WTC11 (cell line): ENCODE results near the gene OIP5. TPM values are rescaled to one million over a fixed set of nuclear protein-coding genes. Genes with fewer than 3 reads are reported as not detected.

ENCODE experiments used
- EMX1 ChIP-seq: fragments of 250-450 bp; sonication (Bioruptor Pico); IDR thresholded peaks from 2 replicates; pipeline ENCODE4 v1.8.0; 2021; ENCODE audit warnings: mild to moderate bottlenecking
- ESRRA ChIP-seq: sonication (generic); formaldehyde crosslinking; IDR thresholded peaks from 2 replicates; pipeline ENCODE4 v1.8.1; 2022; ENCODE audit warnings: mild to moderate bottlenecking, missing genetic modification reagents, borderline replicate concordance
- FOXK1 ChIP-seq: sonication (generic); formaldehyde crosslinking; IDR thresholded peaks from 2 replicates; pipeline ENCODE4 v1.8.0; 2022; ENCODE audit warnings: mild to moderate bottlenecking, moderate library complexity, missing genetic modification reagents
- FOXP1 ChIP-seq: sonication (generic); formaldehyde crosslinking; IDR thresholded peaks from 2 replicates; pipeline ENCODE4 v1.8.0; 2022; ENCODE audit warnings: missing genetic modification reagents, mild to moderate bottlenecking, moderate library complexity, borderline replicate concordance
- FOXP4 ChIP-seq: sonication (generic); formaldehyde crosslinking; IDR thresholded peaks from 2 replicates; pipeline ENCODE4 v1.8.0; 2022; ENCODE audit warnings: mild to moderate bottlenecking, missing genetic modification reagents
- GABPB1 ChIP-seq: sonication (generic); formaldehyde crosslinking; IDR thresholded peaks from 2 replicates; pipeline ENCODE4 v1.8.1; 2023; ENCODE audit warnings: mild to moderate bottlenecking, missing genetic modification reagents
- GTF2I ChIP-seq: fragments of 250-450 bp; sonication (Bioruptor Pico); conservative IDR thresholded peaks from 2 replicates; pipeline ENCODE4 v1.4.0; 2021; ENCODE audit warnings: mild to moderate bottlenecking
- MAX ChIP-seq: sonication (generic); formaldehyde crosslinking; IDR thresholded peaks from 2 replicates; pipeline ENCODE4 v1.8.0; 2022; ENCODE audit warnings: mild to moderate bottlenecking, missing genetic modification reagents
- MLX ChIP-seq: sonication (generic); formaldehyde crosslinking; IDR thresholded peaks from 2 replicates; pipeline ENCODE4 v1.8.1; 2023; ENCODE audit warnings: mild to moderate bottlenecking, missing genetic modification reagents, moderate library complexity
- MXD4 ChIP-seq: fragments of 250-450 bp; sonication (Bioruptor Pico); IDR thresholded peaks from 2 replicates; pipeline ENCODE4 v1.8.0; 2021; ENCODE audit warnings: mild to moderate bottlenecking, moderate library complexity, borderline replicate concordance
- MYBL2 ChIP-seq: sonication (generic); formaldehyde crosslinking; IDR thresholded peaks from 2 replicates; pipeline ENCODE4 v1.8.1; 2023; ENCODE audit warnings: mild to moderate bottlenecking, moderate library complexity, missing genetic modification reagents
- NFATC4 ChIP-seq: fragments of 250-450 bp; sonication (Bioruptor Pico); IDR thresholded peaks from 2 replicates; pipeline ENCODE4 v1.9.0; 2021; ENCODE audit warnings: mild to moderate bottlenecking
- NR2C2 ChIP-seq: sonication (generic); formaldehyde crosslinking; IDR thresholded peaks from 2 replicates; pipeline ENCODE4 v1.8.0; 2022; ENCODE audit warnings: mild to moderate bottlenecking, missing genetic modification reagents
- NR3C1 ChIP-seq: sonication (generic); formaldehyde crosslinking; conservative IDR thresholded peaks from 2 replicates; pipeline ENCODE4 v1.8.1; 2023; ENCODE audit warnings: low read depth, mild to moderate bottlenecking, missing genetic modification reagents
- PRRX2 ChIP-seq: fragments of 250-450 bp; sonication (Bioruptor Pico); IDR thresholded peaks from 2 replicates; pipeline ENCODE4 v1.8.0; 2021; ENCODE audit warnings: mild to moderate bottlenecking
- SP1 ChIP-seq: sonication (generic); formaldehyde crosslinking; conservative IDR thresholded peaks from 2 replicates; pipeline ENCODE4 v1.8.1; 2022; ENCODE audit warnings: missing genetic modification reagents
- STAT6 ChIP-seq: sonication (generic); formaldehyde crosslinking; conservative IDR thresholded peaks from 2 replicates; pipeline ENCODE4 v1.8.1; 2023; ENCODE audit warnings: mild to moderate bottlenecking, low read depth, missing genetic modification reagents, moderate library complexity
- TEAD1 ChIP-seq: sonication (generic); formaldehyde crosslinking; IDR thresholded peaks from 2 replicates; pipeline ENCODE4 v1.8.0; 2022; ENCODE audit warnings: mild to moderate bottlenecking, missing genetic modification reagents
- ZBTB21 ChIP-seq: sonication (generic); formaldehyde crosslinking; IDR thresholded peaks from 2 replicates; pipeline ENCODE4 v1.8.1; 2023; ENCODE audit warnings: mild to moderate bottlenecking, missing genetic modification reagents, borderline replicate concordance
- ZNF263 ChIP-seq: sonication (generic); formaldehyde crosslinking; IDR thresholded peaks from 2 replicates; pipeline ENCODE4 v1.8.1; 2022; ENCODE audit warnings: low read depth, mild to moderate bottlenecking, moderate library complexity, missing genetic modification reagents
- ZNF416 ChIP-seq: fragments of 250-450 bp; sonication (Bioruptor Pico); IDR thresholded peaks from 2 replicates; pipeline ENCODE4 v1.9.0; 2021; ENCODE audit warnings: mild to moderate bottlenecking, inconsistent platforms
- ZNF423 ChIP-seq: fragments of 250-450 bp; sonication (Bioruptor Pico); IDR thresholded peaks from 2 replicates; pipeline ENCODE4 v2.1.2; 2022; ENCODE audit warnings: mild to moderate bottlenecking, moderate library complexity
- ZSCAN18 ChIP-seq: fragments of 250-450 bp; sonication (Bioruptor Pico); IDR thresholded peaks from 2 replicates; pipeline ENCODE4 v2.1.2; 2022; ENCODE audit warnings: mild to moderate bottlenecking, moderate library complexity
- total RNA-seq: library from RNA; stranded (reverse); gene quantifications from 3 replicates; pipeline ENCODE4 v1.2.3, GENCODE V29; 2021
- TF ChIP-seq, protein P1 (sequence below): sonication (generic); formaldehyde crosslinking; IDR thresholded peaks from 2 replicates; pipeline ENCODE4 v1.8.0; 2023; ENCODE audit warnings: mild to moderate bottlenecking, missing genetic modification reagents
- TF ChIP-seq, protein P2 (sequence below): fragments of 250-450 bp; sonication (Bioruptor Pico); IDR thresholded peaks from 2 replicates; pipeline ENCODE4 v1.9.0; 2021; ENCODE audit warnings: mild to moderate bottlenecking, borderline replicate concordance

OIP5 gene
- total RNA-seq, 1 experiment from 2014 or later, result 33.7 TPM

DNA sequence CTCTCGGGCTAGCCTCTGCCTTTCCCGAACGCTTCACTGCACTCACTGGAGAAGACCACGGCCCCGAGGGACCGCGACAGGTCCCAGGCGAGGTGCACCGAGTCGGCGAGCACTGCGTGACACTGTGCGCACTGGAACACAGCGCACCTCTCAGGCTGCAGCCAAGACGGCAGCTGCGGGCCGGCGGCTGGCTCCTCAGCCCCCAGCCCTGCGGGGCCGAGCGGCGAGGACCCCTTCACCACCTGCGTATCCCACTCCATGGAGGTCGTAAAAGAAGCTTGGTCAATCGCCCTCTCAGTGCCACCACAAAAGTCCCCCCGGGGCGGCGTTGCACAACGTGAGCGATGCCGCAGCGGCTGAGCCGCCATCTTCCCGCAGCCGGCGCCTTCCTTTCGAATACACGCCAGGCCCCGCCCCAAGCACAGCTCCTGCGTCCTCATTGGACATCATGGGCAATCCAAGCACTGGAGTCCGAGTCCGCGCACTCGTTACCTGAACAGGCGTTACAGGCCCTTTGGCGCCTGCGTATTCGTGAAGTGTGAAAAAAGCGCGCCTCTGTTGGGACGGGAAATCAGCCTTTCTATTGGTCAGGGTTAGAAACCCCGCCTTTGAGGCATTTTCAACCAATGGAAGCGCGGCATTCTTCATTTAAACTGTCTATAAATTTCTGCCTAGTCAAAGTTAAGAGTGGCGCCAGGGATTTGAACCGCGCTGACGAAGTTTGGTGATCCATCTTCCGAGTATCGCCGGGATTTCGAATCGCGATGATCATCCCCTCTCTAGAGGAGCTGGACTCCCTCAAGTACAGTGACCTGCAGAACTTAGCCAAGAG lies at the start of gene OIP5, which contains the start of gene NUSAP1 (continued):
- TF ChIP-seq PRRX2 (0 out of 2 replicates have a peak, but pooled peaks have one; percentile 65), EMX1 (CRISPR knock-in tag) (peak; percentile 75; the same call in 1 of the 2 replicates), TEAD1 (CRISPR knock-in tag) (peak; percentile 84), GABPB1 (CRISPR knock-in tag) (peak; percentile 45; the same call in 1 of the 2 replicates), MAX (CRISPR knock-in tag) (peak; percentile 80), ZNF416 (CRISPR knock-in tag) (peak; percentile 92; the same call in 1 of the 2 replicates), ZSCAN18 (CRISPR knock-in tag) (no peak), GTF2I (CRISPR knock-in tag) (no peak), STAT6 (CRISPR knock-in tag) (no peak), SP1 (CRISPR knock-in tag) (peak; percentile 93), ESRRA (peak; percentile 52; the same call in 1 of the 2 replicates), FOXK1 (peak; percentile 79; the same call in 1 of the 2 replicates), NR3C1 (no peak), NR2C2 (CRISPR knock-in tag) (no peak), ZNF263 (CRISPR knock-in tag) (no peak), MYBL2 (CRISPR knock-in tag) (peak; percentile 99), MXD4 (CRISPR knock-in tag) (no peak), FOXP1 (peak; percentile 90; the same call in 1 of the 2 replicates), MLX (no peak), ZBTB21 (CRISPR knock-in tag) (no peak; the same call in 1 of the 2 replicates), ZNF423 (CRISPR knock-in tag) (no peak), NFATC4 (CRISPR knock-in tag) (peak; percentile 46; the same call in 1 of the 2 replicates), FOXP4 (peak; percentile 79)
- TF ChIP-seq, protein P1, sequence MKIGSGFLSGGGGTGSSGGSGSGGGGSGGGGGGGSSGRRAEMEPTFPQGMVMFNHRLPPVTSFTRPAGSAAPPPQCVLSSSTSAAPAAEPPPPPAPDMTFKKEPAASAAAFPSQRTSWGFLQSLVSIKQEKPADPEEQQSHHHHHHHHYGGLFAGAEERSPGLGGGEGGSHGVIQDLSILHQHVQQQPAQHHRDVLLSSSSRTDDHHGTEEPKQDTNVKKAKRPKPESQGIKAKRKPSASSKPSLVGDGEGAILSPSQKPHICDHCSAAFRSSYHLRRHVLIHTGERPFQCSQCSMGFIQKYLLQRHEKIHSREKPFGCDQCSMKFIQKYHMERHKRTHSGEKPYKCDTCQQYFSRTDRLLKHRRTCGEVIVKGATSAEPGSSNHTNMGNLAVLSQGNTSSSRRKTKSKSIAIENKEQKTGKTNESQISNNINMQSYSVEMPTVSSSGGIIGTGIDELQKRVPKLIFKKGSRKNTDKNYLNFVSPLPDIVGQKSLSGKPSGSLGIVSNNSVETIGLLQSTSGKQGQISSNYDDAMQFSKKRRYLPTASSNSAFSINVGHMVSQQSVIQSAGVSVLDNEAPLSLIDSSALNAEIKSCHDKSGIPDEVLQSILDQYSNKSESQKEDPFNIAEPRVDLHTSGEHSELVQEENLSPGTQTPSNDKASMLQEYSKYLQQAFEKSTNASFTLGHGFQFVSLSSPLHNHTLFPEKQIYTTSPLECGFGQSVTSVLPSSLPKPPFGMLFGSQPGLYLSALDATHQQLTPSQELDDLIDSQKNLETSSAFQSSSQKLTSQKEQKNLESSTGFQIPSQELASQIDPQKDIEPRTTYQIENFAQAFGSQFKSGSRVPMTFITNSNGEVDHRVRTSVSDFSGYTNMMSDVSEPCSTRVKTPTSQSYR (CRISPR knock-in tag), result no peak
- TF ChIP-seq, protein P2, sequence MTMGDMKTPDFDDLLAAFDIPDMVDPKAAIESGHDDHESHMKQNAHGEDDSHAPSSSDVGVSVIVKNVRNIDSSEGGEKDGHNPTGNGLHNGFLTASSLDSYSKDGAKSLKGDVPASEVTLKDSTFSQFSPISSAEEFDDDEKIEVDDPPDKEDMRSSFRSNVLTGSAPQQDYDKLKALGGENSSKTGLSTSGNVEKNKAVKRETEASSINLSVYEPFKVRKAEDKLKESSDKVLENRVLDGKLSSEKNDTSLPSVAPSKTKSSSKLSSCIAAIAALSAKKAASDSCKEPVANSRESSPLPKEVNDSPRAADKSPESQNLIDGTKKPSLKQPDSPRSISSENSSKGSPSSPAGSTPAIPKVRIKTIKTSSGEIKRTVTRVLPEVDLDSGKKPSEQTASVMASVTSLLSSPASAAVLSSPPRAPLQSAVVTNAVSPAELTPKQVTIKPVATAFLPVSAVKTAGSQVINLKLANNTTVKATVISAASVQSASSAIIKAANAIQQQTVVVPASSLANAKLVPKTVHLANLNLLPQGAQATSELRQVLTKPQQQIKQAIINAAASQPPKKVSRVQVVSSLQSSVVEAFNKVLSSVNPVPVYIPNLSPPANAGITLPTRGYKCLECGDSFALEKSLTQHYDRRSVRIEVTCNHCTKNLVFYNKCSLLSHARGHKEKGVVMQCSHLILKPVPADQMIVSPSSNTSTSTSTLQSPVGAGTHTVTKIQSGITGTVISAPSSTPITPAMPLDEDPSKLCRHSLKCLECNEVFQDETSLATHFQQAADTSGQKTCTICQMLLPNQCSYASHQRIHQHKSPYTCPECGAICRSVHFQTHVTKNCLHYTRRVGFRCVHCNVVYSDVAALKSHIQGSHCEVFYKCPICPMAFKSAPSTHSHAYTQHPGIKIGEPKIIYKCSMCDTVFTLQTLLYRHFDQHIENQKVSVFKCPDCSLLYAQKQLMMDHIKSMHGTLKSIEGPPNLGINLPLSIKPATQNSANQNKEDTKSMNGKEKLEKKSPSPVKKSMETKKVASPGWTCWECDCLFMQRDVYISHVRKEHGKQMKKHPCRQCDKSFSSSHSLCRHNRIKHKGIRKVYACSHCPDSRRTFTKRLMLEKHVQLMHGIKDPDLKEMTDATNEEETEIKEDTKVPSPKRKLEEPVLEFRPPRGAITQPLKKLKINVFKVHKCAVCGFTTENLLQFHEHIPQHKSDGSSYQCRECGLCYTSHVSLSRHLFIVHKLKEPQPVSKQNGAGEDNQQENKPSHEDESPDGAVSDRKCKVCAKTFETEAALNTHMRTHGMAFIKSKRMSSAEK, result no peak
